HuH-7 (cell line): ENCODE measurements around the gene PCMT1.

Experiments used
- DNase-seq: peaks from one replicate; pipeline ENCODE4 v3.0.0; 2011; ENCODE audit warnings: low spot score

The PCMT1 gene

DNA sequence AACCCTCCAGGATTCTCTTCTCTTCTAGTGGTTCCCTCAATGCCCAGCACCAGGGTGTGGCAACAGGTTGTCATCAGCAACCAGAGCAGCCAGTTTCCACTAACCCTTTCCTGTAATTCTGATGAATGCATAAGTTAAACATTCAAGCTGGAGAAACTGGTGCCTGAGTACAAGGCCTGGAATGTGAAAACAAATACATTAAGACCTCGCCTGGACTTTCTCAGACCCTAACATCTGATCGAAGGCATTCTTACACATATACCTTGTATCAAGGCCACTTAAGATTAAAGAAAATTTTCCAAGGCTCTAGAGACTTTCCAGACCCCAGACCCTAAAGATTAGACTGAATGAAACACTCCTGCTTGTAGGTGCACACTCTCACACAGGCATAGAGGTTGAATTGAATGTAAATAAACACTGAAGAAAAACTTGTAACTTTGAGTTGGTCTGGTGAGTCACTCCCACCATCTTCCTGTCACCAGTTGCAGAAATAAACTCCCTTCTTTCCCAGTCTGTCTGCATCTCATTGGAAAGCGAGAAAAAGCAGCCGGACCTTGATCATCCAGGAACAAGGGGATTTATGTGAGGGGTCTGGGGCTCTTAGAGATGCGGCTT is 105.6 kb downstream of the PCMT1 start:
- DNase-seq: no peak

DNA sequence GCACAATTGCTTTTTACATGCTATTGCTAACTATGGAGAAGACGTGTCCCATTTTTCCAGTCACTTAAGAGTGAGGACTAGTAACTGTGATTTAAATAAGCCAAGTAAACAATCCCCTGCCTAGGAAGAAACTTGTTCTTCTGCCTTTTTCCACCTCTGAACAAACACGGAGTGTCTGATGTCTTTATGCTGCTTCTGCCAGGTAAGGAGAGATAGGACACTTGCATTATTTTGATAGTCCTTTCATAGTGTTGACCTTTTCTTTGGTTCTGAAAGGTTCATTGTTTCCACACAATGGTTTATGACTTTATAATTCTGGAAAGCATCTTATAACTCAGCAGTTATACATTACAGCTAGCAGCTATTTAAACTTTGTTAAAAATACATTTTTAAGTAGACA is 106.2 kb downstream of the PCMT1 start:
- DNase-seq: no peak

DNA sequence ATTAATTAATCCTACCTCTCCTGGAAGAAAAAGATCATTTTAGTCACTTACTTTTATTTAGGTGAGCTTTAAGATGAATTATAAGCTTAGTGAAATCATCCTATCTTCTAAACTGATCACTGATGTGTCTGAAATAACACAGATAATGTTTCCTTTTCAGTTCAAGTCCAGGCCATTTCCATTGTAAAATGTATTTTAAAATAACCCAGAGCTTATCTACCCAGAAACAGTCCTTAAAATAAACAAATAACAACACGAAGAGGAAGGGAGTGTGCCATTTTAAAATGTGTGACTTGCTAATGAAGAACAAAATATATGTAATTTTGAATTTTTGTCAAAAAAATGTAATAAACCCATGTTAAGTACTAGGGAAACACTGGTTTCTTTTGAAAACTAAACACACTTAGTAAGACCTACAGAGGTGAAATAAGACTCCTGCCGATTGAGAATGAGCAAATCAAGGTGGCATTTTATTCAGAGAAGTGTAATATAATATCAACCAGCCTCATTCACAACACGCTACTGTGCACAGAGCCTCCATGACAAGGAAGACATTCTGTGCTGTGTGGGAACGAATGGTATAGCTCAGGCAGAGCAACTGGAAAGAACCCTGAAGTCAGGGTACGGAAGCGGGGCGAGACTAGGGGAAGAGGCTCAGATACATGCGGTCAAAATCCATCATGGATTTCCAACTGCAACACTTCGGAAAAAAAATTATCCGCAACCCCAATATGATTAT is 106.9 kb downstream of the PCMT1 start:
- DNase-seq: no peak

DNA sequence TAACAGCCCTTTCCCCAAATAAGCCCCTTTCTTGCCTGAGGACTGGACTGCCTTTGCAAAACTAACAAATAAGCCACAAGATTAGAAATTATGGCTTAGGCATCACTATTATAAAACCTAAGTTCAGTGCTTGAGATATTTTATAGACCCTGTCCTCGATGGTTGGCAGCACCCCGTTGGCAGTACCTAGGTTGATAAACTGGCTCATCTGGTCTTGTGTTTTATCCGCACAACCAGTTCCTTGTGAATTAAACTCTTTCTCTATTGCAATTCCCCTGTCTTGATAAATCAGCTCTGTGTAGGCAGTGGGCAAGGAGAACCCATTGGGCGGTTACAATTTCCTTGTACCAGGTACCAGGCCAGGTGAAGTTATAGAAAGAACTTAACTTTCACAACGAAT is 108.0 kb downstream of the PCMT1 start:
- no peak for DNase-seq

DNA sequence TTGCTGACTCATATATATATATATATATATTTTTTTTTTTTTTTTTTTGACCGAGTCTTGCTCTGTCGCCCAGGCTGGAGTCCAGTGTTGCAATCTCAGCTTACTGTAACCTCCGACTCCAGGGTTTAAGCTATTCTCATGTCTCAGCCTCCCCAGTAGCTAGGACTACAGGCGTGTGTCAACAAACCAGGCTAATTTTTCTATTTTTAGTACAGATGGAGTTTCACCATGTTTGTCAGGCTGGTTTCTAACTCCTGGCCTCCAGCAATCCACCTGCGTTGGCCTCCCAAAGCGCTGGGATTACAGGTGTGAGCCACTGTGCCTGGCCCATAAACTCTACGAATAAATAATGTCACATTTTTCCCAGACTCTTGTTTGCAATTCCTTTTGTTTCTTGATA is 109.8 kb downstream of the PCMT1 start:
- no peak for DNase-seq

DNA sequence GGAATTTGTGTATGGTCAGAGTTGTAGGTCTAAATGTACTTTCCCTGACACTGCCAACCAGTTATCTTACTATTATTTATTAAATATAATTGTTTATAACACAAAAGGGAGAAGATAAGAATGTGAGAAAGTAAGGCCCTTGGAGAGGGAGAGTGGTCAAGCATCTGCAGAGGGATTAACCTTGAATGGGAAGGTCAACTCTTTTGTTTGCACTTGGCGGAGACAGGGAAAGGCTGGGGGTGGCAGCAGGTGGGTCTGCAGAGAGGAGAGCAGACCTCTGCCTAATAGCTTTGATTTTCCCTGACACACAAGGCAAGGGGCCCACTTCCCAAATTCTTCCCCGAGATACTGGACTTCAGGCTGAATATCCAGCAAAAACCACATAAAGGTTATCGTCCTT is 110.4 kb downstream of the PCMT1 start:
- DNase-seq: peak; percentile 45

DNA sequence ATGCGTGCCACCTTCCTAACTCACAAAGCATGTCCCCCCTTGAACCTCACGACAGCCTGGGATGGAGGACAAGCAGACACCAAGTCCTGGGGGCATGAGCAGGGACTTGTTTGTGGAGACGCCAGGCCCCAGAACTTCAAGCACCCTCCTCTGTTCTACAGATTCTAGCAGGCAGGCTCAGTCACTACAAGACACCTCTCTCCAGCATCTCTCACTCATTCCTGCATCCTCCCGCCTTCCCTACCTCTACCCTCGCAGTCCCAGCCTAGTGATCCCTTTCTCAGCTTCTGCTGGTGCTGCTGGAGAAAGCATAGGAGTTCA is 110.9 kb downstream of the PCMT1 start:
- DNase-seq: no peak
